ENCODE results near the gene GP9.

DNA sequence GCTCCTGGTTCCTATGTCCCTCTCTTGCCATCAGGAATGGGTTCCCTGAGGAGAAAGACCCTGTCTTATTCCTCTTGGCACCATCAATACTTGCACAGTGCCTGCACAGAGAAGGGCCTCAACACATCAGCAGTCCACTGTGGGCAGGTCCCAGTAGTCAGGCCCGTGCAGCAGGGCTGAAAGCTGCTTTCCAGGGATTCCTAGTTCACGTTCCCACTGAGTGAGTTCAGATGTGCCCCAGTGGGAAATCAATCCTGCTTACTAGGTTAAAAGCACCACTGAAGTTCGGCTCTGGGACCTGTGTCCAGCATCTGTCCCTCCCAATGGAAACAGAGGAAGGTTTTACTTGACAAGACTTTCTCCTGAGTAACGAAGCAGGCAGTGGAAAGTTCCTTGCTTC, 45.3 kb downstream of the GP9 start:
- TF ChIP-seq EZH2 (IDR thresholded peaks at IDR 0.05) (no peak), FOXP2 (optimal IDR thresholded peaks at IDR 0.05; ENCODE audit: control extremely low read depth, extremely low read length, insufficient read depth) (no peak), POLR2AphosphoS5 (IDR thresholded peaks at IDR 0.05; ENCODE audit: borderline replicate concordance, low read depth, low read length) (no peak)
